Activated T-cell treated with anti-CD3 and anti-CD28 coated beads, Interleukin-2, amount 50 U/mL, for 4 hours (primary cell): ENCODE data around the gene METTL5. TPM values are rescaled to one million over a fixed set of nuclear protein-coding genes. Genes with fewer than 3 reads are reported as not detected.

Experiments used
- total RNA-seq, 3 donors: library from RNA; stranded (reverse); gene quantifications; one replicate each; pipeline ENCODE4 v1.2.1, GENCODE V29; 2021

METTL5 gene
- total RNA-seq, 3 donors from 2014 or later = 115 to 138 (median 129) TPM

Other genes with a start within 250 kb of the METTL5 start
- gene PPIG, start 240.6 kb downstream of the METTL5 start, total RNA-seq = 10 to 100 TPM; 55.2 to 57.8 (median 57.8) TPM
- gene CFAP210, start 130.5 kb downstream of the METTL5 start, total RNA-seq = under 1 TPM in 2 of 3 donors, not detected in 1; 0.08 to 0.43 TPM
- 1 to 10 TPM; 2.7 to 4.6 (median 3.5) TPM for gene PHOSPHO2, start 130.4 kb downstream of the METTL5 start, total RNA-seq
- 1 to 10 TPM; 3.7 to 4.5 (median 4.3) TPM for gene KLHL23, start 91.1 kb downstream of the METTL5 start, total RNA-seq
- 100 to 1,000 TPM; 123 to 140 (median 134) TPM for gene SSB, start 26.0 kb downstream of the METTL5 start, total RNA-seq
- 10 to 100 TPM; 18.2 to 21.1 (median 19.8) TPM for gene UBR3, start 2.5 kb upstream of the METTL5 start, total RNA-seq